ENCODE data around the gene TMEM38B. TPM values are rescaled to one million over a fixed set of nuclear protein-coding genes. Genes with fewer than 3 reads are reported as not detected.
"Not testable (repeated sequence)": the region's sequence is repeated elsewhere in the genome, so short reads cannot be mapped to it uniquely, and the experiment has no call there.

The TMEM38B gene
- total RNA-seq, 2 experiments from 2014 or later, result 17.6 TPM

- CTCF ChIA-PET, result interaction anchor here (0.7 to 1.7 kb wide), 7 partner anchors 9 to 253 kb away, joined by 3 to 6 read pairs (median 3); no protein-coding TSS in a partner anchor
- Mint-ChIP-seq H3K4me3 (peak overlapping the region; percentile 90), H3K27ac (no peak overlapping the region)
These were observed 729 bp upstream of the TMEM38B start for GRCh38 chr9:105693435-105694189.

GRCh38 chr9:105694848-105695581, 674 bp downstream of the TMEM38B start:
- Mint-ChIP-seq H3K27me3 (ENCODE audit: low read depth) (peaks cover 10% of the 10 kb centered on the region), H3K36me3 (ENCODE audit: low read depth) (no peaks in the 10 kb centered on the region), H3K27ac (peak overlapping the region; percentile 50), H3K4me1 (ENCODE audit: low read depth) (peaks cover 36% of the 10 kb centered on the region), H3K4me3 (peak overlapping the region; percentile 90), H3K9me3 (no peaks in the 10 kb centered on the region)
- DNase-seq, result peak; percentile 62
- intact Hi-C loops (cut with micrococcal nuclease), result loop anchor here (1.0 to 10.0 kb wide), 13 partner anchors 23 to 1600 kb away; partner anchors contain the start of genes ABCA1, FKTN, FSD1L and NIPSNAP3A
- CTCF ChIA-PET, result interaction anchor here (1.1 to 1.7 kb wide), 2 partner anchors 23 to 86 kb away, joined by 3 to 6 read pairs; no protein-coding TSS in a partner anchor

More at GRCh38 chr9:105693435-105694189, 729 bp upstream of the TMEM38B start:
- Mint-ChIP-seq H3K4me1 (ENCODE audit: low read depth) (peaks cover 28% of the 10 kb centered on the region), H3K9me3 (no peaks in the 10 kb centered on the region), H3K36me3 (ENCODE audit: low read depth) (no peaks in the 10 kb centered on the region), H3K27me3 (ENCODE audit: low read depth) (peaks cover 10% of the 10 kb centered on the region)
- intact Hi-C loops (cut with micrococcal nuclease), result loop anchor here (1.0 to 10.0 kb wide), 13 partner anchors 25 to 1599 kb away; partner anchors contain the start of genes ABCA1, FKTN, FSD1L and NIPSNAP3A
- peak; percentile 25 for DNase-seq

- no peak overlapping the region for H3K4me3 Mint-ChIP-seq
- CTCF ChIA-PET, result no interaction called here
- no peak for DNase-seq
- H3K4me1 Mint-ChIP-seq (ENCODE audit: low read depth), result peaks cover 44% of the 10 kb centered on the region
- H3K36me3 Mint-ChIP-seq (ENCODE audit: low read depth), result no peaks in the 10 kb centered on the region
- H3K27me3 Mint-ChIP-seq (ENCODE audit: low read depth), result peaks cover 10% of the 10 kb centered on the region
- H3K27ac Mint-ChIP-seq, result no peak overlapping the region
- no peaks in the 10 kb centered on the region for H3K9me3 Mint-ChIP-seq
- intact Hi-C loops (cut with micrococcal nuclease), result loop anchor here (10.0 kb wide), 2 partner anchors 702 to 772 kb away; partner anchors contain the start of gene ABCA1
These were observed 2.0 kb downstream of the TMEM38B start for GRCh38 chr9:105696219-105696793.

GRCh38 chr9:105697871-105698270, 3.5 kb downstream of the TMEM38B start:
- peaks cover 46% of the 10 kb centered on the region for H3K4me1 Mint-ChIP-seq (ENCODE audit: low read depth)

GRCh38 chr9:105698348-105698870, 4.1 kb downstream of the TMEM38B start:
- intact Hi-C loops (cut with micrococcal nuclease), result loop anchor here (10.0 kb wide), 2 partner anchors 704 to 774 kb away; partner anchors contain the start of gene ABCA1
- CTCF ChIA-PET, result no interaction called here
- Mint-ChIP-seq H3K27ac (no peak overlapping the region), H3K4me3 (no peak overlapping the region), H3K27me3 (ENCODE audit: low read depth) (peaks cover 2% of the 10 kb centered on the region), H3K9me3 (no peaks in the 10 kb centered on the region), H3K36me3 (ENCODE audit: low read depth) (peaks cover 3% of the 10 kb centered on the region), H3K4me1 (ENCODE audit: low read depth) (peaks cover 45% of the 10 kb centered on the region)
- no peak for DNase-seq

More at GRCh38 chr9:105697871-105698270, 3.5 kb downstream of the TMEM38B start:
- intact Hi-C loops (cut with micrococcal nuclease), result loop anchor here (10.0 kb wide), 2 partner anchors 703 to 773 kb away; partner anchors contain the start of gene ABCA1
- no peak overlapping the region for H3K4me3 Mint-ChIP-seq
- H3K27me3 Mint-ChIP-seq (ENCODE audit: low read depth), result peaks cover 4% of the 10 kb centered on the region
- CTCF ChIA-PET, result no interaction called here
- DNase-seq, result no peak
- peaks cover 3% of the 10 kb centered on the region for H3K36me3 Mint-ChIP-seq (ENCODE audit: low read depth)
- H3K9me3 Mint-ChIP-seq, result no peaks in the 10 kb centered on the region
- no peak overlapping the region for H3K27ac Mint-ChIP-seq

GRCh38 chr9:105700668-105701067, 6.3 kb downstream of the TMEM38B start:
- H3K36me3 Mint-ChIP-seq (ENCODE audit: low read depth), result peaks cover 3% of the 10 kb centered on the region
- H3K4me1 Mint-ChIP-seq (ENCODE audit: low read depth), result peaks cover 35% of the 10 kb centered on the region
- CTCF ChIA-PET, result no interaction called here
- H3K27ac Mint-ChIP-seq, result no peak overlapping the region
- intact Hi-C loops (cut with micrococcal nuclease), result no loop called here
- no peaks in the 10 kb centered on the region for H3K9me3 Mint-ChIP-seq
- no peak for DNase-seq
- H3K4me3 Mint-ChIP-seq, result no peak overlapping the region
- no peaks in the 10 kb centered on the region for H3K27me3 Mint-ChIP-seq (ENCODE audit: low read depth)

GRCh38 chr9:105701145-105701544, 6.8 kb downstream of the TMEM38B start:
- CTCF ChIA-PET, result interaction anchor here (0.7 kb wide), 1 partner anchor 435 kb away, joined by 3 read pairs; no protein-coding TSS in a partner anchor
- Mint-ChIP-seq H3K27me3 (ENCODE audit: low read depth) (no peaks in the 10 kb centered on the region), H3K4me1 (ENCODE audit: low read depth) (peaks cover 33% of the 10 kb centered on the region), H3K4me3 (no peak overlapping the region), H3K27ac (no peak overlapping the region), H3K36me3 (ENCODE audit: low read depth) (peaks cover 5% of the 10 kb centered on the region), H3K9me3 (no peaks in the 10 kb centered on the region)
- intact Hi-C loops (cut with micrococcal nuclease), result no loop called here
- DNase-seq, result no peak

GRCh38 chr9:105702207-105702606, 7.9 kb downstream of the TMEM38B start:
- Mint-ChIP-seq H3K27me3 (ENCODE audit: low read depth) (no peaks in the 10 kb centered on the region), H3K9me3 (no peaks in the 10 kb centered on the region), H3K4me1 (ENCODE audit: low read depth) (peaks cover 27% of the 10 kb centered on the region), H3K4me3 (no peak overlapping the region), H3K36me3 (ENCODE audit: low read depth) (peaks cover 7% of the 10 kb centered on the region), H3K27ac (no peak overlapping the region)
- intact Hi-C loops (cut with micrococcal nuclease), result no loop called here
- CTCF ChIA-PET, result interaction anchor here (0.9 to 1.2 kb wide), 2 partner anchors 9 to 15 kb away, joined by 3 read pairs; no protein-coding TSS in a partner anchor
- no peak for DNase-seq

- peaks cover 23% of the 10 kb centered on the region for H3K4me1 Mint-ChIP-seq (ENCODE audit: low read depth)
- H3K27me3 Mint-ChIP-seq (ENCODE audit: low read depth); H3K4me3 Mint-ChIP-seq; H3K27ac Mint-ChIP-seq; DNase-seq; intact Hi-C loops (cut with micrococcal nuclease); CTCF ChIA-PET; H3K36me3 Mint-ChIP-seq (ENCODE audit: low read depth); H3K9me3 Mint-ChIP-seq: not testable (repeated sequence)
These were observed 9.3 kb downstream of the TMEM38B start for GRCh38 chr9:105703638-105704037.

GRCh38 chr9:105706156-105706555, 11.8 kb downstream of the TMEM38B start:
- no peaks in the 10 kb centered on the region for H3K9me3 Mint-ChIP-seq
- intact Hi-C loops (cut with micrococcal nuclease), result no loop called here
- peaks cover 11% of the 10 kb centered on the region for H3K36me3 Mint-ChIP-seq (ENCODE audit: low read depth)
- peaks cover 9% of the 10 kb centered on the region for H3K4me1 Mint-ChIP-seq (ENCODE audit: low read depth)
- no peak overlapping the region for H3K27ac Mint-ChIP-seq
- DNase-seq, result no peak
- no peaks in the 10 kb centered on the region for H3K27me3 Mint-ChIP-seq (ENCODE audit: low read depth)
- CTCF ChIA-PET, result interaction anchor here (0.6 kb wide), 1 partner anchor 22 kb away, joined by 3 read pairs; no protein-coding TSS in a partner anchor
- H3K4me3 Mint-ChIP-seq, result no peak overlapping the region

- peak overlapping the region; percentile 22 for H3K27ac Mint-ChIP-seq
- H3K9me3 Mint-ChIP-seq, result no peaks in the 10 kb centered on the region
- intact Hi-C loops (cut with micrococcal nuclease), result no loop called here
- no peaks in the 10 kb centered on the region for H3K27me3 Mint-ChIP-seq (ENCODE audit: low read depth)
- DNase-seq, result no peak
- H3K36me3 Mint-ChIP-seq (ENCODE audit: low read depth), result peaks cover 8% of the 10 kb centered on the region
- peak overlapping the region; percentile 32 for H3K4me3 Mint-ChIP-seq
- CTCF ChIA-PET, result interaction anchor here (0.6 to 1.1 kb wide), 2 partner anchors 9 to 52 kb away, joined by 3 to 4 read pairs; no protein-coding TSS in a partner anchor
- peaks cover 6% of the 10 kb centered on the region for H3K4me1 Mint-ChIP-seq (ENCODE audit: low read depth)
These were observed 14.1 kb downstream of the TMEM38B start for GRCh38 chr9:105708405-105708804.
